SJSA1 (cell line): Measurements from ENCODE around the gene ZBTB37. TPM values are rescaled to one million over a fixed set of nuclear protein-coding genes. Genes with fewer than 3 reads are reported as not detected.
"Not testable (repeated sequence)": the region's sequence is repeated elsewhere in the genome, so short reads cannot be mapped to it uniquely, and the experiment has no call there.

Experiments used
- DNase-seq, 2 experiments: peaks; one replicate each; pipeline ENCODE4 v3.0.0-alpha.2; 2015 to 2020; ENCODE audit warnings: low spot score in 2 of 2, low read depth in 1 of 2
- H3K27ac ChIP-seq: fragments of 250-450 bp; sonication (Bioruptor Pico); 2 replicates; pipeline ENCODE4 v1.5.1; 2020; ENCODE audit warnings: mild to moderate bottlenecking, moderate library complexity
- H3K27me3 ChIP-seq: fragments of 250-450 bp; sonication (Bioruptor Pico); replicated peaks from 2 replicates; pipeline ENCODE4 v1.5.1; 2020; ENCODE audit warnings: mild to moderate bottlenecking, moderate library complexity
- H3K36me3 ChIP-seq: fragments of 250-450 bp; sonication (Bioruptor Pico); 2 replicates; pipeline ENCODE4 v1.5.1; 2020; ENCODE audit warnings: mild to moderate bottlenecking
- H3K4me1 ChIP-seq: fragments of 250-450 bp; sonication (Bioruptor Pico); replicated peaks from 2 replicates; pipeline ENCODE4 v1.6.1; 2021; ENCODE audit warnings: mild to moderate bottlenecking
- H3K4me3 ChIP-seq: fragments of 250-450 bp; sonication (Bioruptor Pico); 2 replicates; pipeline ENCODE4 v1.5.1; 2020; ENCODE audit warnings: mild to moderate bottlenecking
- H3K9me3 ChIP-seq: fragments of 250-450 bp; sonication (Bioruptor Pico); replicated peaks from 2 replicates; pipeline ENCODE4 v1.5.1; 2020; ENCODE audit warnings: mild to moderate bottlenecking
- total RNA-seq: library from RNA; depleted of rRNA; stranded (reverse); fragments of >200 nt; shearing (Covaris generic); gene quantifications from 2 replicates; pipeline ENCODE4 v1.2.3, GENCODE V29; 2014

ZBTB37 gene
- total RNA-seq, 1 experiment from 2014 or later, result 4.8 TPM

DNA sequence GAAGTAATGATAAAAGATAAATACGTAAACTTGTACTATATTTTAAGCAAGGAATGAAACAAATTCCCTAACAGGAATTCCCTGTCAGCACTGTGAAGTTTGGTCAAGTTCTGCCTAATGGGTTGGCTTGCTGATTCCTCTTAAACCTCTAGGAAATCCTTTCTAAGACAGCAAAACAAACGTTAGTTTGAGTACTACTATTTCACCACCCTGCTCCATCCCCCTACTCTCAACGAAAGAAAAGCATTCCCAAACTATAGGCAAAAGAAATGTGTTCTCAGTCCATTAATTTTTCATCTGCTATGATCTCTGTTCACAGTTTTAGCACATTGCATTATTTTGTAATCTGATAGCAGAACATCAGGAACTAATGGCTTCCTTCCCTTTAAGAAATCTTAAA lies 32.8 kb downstream of the ZBTB37 start:
- Histone ChIP-seq H3K9me3 (no peaks in the 10 kb centered on the region), H3K36me3 (no peaks in the 10 kb centered on the region), H3K27me3 (no peaks in the 10 kb centered on the region), H3K4me1 (no peaks in the 10 kb centered on the region), H3K27ac (no peak overlapping the region), H3K4me3 (no peak overlapping the region)
- no peak for DNase-seq

DNA sequence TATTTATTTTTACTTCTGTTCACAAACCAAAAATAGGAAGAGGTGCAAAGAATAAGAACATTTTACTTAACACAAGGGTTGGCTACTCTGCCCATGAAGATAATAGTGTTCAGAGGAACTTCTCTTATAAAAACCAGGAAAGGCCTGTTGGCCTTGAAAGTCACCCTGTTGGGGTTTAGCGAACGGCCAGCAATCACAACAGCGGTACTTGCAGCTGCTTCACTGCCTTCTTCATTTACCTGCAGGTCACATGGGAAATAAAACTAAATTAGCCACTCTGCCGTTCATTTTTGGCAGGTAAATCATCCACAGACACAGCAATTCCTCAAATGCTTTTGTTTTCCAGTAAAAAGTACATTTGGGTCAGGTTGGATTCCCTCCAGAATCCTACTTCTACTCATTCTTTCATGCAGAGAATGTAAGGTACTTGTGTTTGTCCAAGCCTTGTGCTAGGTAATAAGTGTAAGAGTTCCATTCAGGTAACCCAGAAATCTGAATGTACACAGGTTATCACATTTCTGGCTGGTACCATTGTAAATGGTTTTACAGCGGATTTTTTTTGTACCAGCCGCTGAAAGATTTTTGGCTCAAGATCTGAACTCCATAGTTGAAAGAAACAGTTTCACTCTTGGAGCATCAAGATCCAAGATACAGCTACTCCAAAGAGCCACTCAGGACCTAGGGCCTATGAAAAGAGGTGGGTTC lies 35.8 kb downstream of the ZBTB37 start:
- no peak overlapping the region for H3K4me3 ChIP-seq
- no peaks in the 10 kb centered on the region for H3K9me3 ChIP-seq
- H3K27me3 ChIP-seq, result no peaks in the 10 kb centered on the region
- H3K27ac ChIP-seq, result no peak overlapping the region
- no peaks in the 10 kb centered on the region for H3K4me1 ChIP-seq
- DNase-seq, result no peak
- H3K36me3 ChIP-seq, result no peaks in the 10 kb centered on the region

DNA sequence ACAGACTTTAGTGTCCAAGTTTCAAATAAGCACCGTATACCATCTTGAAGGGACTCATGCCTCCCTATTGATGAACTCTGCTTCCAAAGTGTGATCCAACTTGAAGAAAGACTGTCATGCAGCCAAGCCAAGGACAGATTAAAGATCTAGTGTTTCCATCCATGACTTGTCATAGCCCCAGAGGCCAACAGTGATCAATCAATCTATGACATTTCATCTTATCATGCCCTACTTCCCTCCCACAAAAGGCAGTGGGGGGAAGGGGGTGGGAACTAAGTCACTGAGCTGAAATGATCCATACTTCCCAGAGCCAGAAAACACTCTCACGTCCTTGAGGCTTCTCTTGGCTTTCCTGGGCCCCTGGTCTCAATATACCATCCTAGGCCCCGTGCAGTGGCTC lies 44.9 kb downstream of the ZBTB37 start:
- Histone ChIP-seq H3K4me1 (no peaks in the 10 kb centered on the region), H3K27me3 (no peaks in the 10 kb centered on the region), H3K27ac (no peak overlapping the region), H3K36me3 (no peaks in the 10 kb centered on the region), H3K9me3 (no peaks in the 10 kb centered on the region), H3K4me3 (no peak overlapping the region)
- no peak for DNase-seq

DNA sequence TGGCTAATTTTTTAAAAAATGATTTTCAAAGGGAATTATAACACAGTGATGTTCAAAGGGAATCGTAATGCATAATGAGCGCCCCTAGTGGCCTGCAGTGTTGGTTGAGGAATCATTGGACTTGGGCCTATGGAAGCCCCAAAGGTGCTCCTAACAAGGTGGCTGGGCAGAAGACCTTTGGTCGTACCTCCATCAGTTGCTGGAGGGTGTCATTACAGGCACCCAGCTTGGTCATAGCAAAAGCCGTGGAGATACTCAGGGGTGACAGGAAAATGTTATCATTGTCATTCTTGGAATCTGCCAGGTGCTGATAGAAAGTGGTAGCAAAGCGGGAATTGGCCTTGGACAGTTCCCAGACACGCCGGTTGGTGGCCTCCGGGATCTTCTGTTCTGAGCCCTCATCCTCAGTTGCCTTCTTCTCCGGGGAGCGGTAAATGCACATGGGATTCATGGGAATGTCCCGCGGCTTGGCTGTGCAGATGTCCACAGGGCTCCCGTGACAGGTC lies 46.2 kb downstream of the ZBTB37 start:
- H3K4me1 ChIP-seq, result no peaks in the 10 kb centered on the region
- H3K27me3 ChIP-seq, result no peaks in the 10 kb centered on the region
- DNase-seq, result no peak
- no peaks in the 10 kb centered on the region for H3K36me3 ChIP-seq
- H3K27ac ChIP-seq, result no peak overlapping the region
- no peak overlapping the region for H3K4me3 ChIP-seq
- H3K9me3 ChIP-seq, result no peaks in the 10 kb centered on the region

DNA sequence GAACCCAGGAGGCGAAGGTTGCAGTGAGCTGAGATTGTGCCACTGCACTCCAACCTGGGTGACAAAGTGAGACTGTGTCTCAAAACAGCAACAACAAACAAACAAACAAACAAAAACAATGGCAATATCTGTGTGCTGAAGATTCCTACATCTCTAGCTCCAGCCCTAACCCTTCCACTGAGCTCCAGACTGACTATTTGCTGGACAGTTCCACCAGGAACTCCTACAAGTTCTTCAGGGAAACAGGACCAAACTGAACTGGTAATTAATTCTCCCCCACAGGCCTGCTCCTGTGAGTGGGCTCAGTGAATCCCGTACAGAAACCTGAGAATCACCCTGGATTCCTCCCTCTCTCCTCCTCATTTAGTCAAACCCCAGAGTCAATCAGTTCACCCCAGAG lies 47.4 kb downstream of the ZBTB37 start:
- Histone ChIP-seq H3K36me3 (no peaks in the 10 kb centered on the region), H3K27ac (no peak overlapping the region), H3K4me1 (no peaks in the 10 kb centered on the region), H3K9me3 (no peaks in the 10 kb centered on the region), H3K27me3 (no peaks in the 10 kb centered on the region), H3K4me3 (no peak overlapping the region)
- no peak for DNase-seq

DNA sequence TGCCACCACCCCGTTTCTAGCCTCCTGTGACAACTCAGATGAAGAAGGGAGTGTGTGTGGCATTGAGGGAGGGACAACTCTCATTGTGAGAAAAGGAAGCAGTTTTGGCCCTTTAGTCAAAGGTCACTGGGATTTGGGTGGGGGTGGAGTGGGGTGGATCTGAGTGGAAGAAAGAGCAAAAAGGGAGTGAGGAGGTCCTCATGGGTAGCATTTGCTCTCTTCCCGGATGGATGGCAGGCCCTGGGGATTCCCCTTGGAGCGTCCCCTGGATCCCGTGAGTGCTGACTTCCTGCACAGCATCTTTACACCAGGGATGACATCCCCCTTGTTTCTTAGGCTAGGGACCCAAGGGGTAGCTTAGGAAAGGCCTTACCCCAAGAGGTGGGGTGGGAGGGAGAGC lies 48.5 kb downstream of the ZBTB37 start:
- Histone ChIP-seq H3K4me1 (no peaks in the 10 kb centered on the region), H3K4me3 (no peak overlapping the region)

DNA sequence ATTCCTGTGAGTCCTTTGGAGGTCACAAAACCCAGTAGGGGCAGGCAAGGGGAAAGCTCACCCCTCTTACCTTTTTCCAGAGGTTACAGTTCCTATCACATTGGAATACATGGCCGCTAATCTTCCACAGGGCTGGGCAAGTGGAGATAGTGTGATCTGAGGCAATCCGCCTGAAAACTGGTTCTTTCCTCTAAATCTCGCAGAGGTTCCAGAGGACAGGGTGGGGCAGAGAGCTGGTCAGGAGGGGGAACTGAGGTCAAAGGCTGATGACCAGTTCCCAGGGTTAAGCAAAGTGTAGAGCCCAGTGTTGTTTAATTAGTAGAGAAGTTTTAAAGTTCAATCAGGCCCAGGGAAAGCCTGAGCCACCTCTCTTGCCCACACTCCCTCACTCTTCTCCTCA lies 49.0 kb downstream of the ZBTB37 start, which contains the start of gene SERPINC1:
Gene SERPINC1, minus strand, starts transcription at position 179 of the 400 bp plus-strand sequence. Its CDS starts 68 bp downstream, at position 111.
- Histone ChIP-seq H3K4me1 (no peaks in the 10 kb centered on the region), H3K4me3 (no peak within 1 kb of the TSS), H3K36me3 (no peaks in the 10 kb centered on the region)

More for the DNA sequence above, 48.5 kb downstream of the ZBTB37 start:
- no peaks in the 10 kb centered on the region for H3K36me3 ChIP-seq
- no peak for DNase-seq
- no peaks in the 10 kb centered on the region for H3K9me3 ChIP-seq
- no peaks in the 10 kb centered on the region for H3K27me3 ChIP-seq
- no peak overlapping the region for H3K27ac ChIP-seq

DNA sequence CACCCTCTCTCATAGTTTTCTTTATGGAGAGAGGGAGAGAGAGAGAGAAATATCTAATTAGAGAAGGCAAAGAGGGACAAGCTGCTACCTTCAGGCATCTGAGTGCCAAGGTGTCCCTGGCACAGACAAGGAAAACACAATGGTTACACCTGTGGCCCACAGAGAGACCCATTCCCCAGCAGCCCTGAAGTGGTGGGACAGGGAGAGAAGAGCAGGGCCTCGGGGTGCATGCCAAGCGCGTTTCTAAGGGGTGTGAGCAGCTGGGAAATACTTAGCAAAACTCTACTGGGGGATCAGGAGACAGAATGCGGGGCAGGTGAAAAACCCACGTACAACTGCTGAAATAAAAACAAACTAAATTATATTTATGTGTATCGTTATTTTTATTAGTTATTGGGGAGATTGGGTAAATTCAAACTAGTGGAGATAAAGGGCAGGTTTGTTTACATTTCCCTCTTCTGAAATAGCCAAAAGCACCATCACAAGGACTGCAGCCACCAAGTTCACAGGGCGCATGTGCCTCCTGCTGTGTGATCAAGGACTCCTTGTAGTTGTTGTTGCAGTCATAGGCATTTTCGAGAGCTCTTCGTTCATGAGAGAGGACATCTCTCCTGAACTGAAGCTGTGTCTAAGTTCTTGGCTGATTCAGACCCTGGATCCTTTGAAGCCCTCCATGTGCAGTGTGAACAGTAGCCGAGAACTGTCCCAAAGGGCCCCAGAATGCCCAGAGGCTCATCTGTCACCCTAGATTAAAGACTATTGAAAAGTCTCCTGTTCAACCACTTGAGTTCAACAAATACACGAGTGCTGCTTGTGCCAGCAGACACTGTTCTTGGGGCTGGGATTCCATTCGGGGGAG lies 49.7 kb downstream of the ZBTB37 start:
- H3K9me3 ChIP-seq, result no peaks in the 10 kb centered on the region
- no peak overlapping the region for H3K27ac ChIP-seq
- no peaks in the 10 kb centered on the region for H3K4me1 ChIP-seq
- H3K27me3 ChIP-seq, result no peaks in the 10 kb centered on the region
- H3K4me3 ChIP-seq, result no peak overlapping the region
- no peak for DNase-seq
- no peaks in the 10 kb centered on the region for H3K36me3 ChIP-seq

More for the DNA sequence above, 49.0 kb downstream of the ZBTB37 start, which contains the start of gene SERPINC1:
- DNase-seq, result no peak
- no peaks in the 10 kb centered on the region for H3K9me3 ChIP-seq
- H3K27ac ChIP-seq, result no peak within 1 kb of the TSS
- no peaks in the 10 kb centered on the region for H3K27me3 ChIP-seq

DNA sequence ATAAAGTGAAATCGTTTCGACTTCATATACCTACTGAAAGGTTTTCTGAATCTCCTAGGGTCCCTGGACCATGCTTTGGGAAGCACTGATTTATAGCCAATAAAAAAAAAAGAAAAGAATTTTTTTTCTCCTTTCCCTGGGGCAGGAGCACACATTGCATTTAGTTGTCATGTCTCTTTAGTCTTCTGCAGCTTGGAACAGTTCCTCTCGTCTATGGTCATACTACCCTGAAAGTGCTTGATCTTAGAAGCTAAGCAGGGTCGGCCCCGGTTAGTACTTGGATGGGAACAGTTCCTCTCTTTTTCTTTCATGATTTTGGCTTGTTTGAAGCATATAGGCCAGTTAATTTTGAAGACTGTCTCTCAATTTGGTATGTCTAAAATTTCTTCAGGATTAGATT lies 52.7 kb downstream of the ZBTB37 start:
- Histone ChIP-seq H3K4me3 (no peak overlapping the region), H3K27ac (no peak overlapping the region), H3K9me3 (no peaks in the 10 kb centered on the region), H3K27me3 (no peaks in the 10 kb centered on the region), H3K36me3 (no peaks in the 10 kb centered on the region), H3K4me1 (no peaks in the 10 kb centered on the region)
- no peak for DNase-seq

DNA sequence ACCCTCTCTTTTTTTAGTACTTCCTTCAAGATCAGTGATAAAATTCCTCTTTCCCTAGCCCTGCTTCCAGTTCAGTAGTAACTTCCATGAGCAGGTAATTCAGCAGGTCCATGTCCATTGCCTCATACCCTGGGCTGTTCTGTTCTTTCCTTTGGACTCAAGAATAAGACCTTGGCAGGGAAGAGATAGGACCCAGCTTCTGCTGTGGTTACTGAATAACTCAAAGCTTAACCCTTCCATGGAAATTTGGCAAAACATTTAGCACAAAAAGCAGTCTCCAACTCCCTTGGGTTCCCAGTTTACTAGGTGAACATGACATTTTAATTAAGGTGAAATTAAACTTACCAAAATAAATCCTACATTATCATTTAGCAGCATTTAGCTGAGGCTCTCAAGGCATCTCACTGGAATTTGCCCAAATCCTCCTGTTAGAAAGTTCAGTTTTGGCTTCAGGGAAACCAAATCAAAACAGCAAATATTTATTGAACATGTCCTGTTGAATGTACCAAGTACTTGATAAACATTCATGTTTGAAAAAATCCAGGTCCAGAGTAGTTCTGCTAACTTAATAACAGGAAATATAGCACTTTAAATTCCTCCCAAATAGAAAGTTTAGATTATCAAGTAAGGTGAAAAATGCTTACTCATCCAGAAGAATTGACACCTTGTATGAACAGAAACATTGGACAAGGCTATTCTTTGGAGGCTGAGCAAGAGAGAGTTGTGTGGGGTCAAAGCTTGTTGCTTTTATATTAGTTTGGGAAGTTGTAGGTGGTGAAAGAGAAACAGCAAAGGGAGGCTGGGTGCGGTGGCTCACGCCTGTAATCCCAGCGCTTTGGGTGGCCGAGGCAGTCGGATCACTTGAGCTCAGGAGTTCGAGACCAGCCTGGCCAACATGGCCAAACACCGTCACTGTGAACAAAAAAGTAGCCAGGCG lies 57.4 kb downstream of the ZBTB37 start:
- Histone ChIP-seq H3K4me3 (no peak overlapping the region), H3K27me3 (no peaks in the 10 kb centered on the region), H3K27ac (no peak overlapping the region), H3K36me3 (no peaks in the 10 kb centered on the region), H3K4me1 (no peaks in the 10 kb centered on the region), H3K9me3 (no peaks in the 10 kb centered on the region)
- no peak for DNase-seq

DNA sequence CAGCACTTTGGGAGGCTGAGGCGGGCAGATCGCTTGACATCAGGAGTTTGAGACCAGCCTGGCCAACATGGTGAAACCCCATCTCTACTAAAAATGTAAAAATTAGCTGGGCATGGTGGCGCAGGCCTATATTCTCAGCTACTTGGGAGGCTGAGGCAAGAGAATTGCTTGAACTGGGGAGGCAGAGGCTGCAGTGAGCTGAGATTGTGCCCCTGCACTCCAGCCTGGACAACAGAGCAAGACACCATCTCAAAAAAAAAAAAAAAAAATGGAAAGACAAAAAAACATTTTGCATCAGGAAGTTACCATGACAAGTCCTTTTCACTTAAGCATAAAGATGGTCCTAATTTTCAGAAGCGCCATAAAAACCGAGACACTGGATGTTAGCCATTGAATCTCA lies 62.4 kb downstream of the ZBTB37 start:
- peaks cover 13% of the 10 kb centered on the region for H3K36me3 ChIP-seq
- DNase-seq, H3K4me1 ChIP-seq, H3K27ac ChIP-seq, H3K27me3 ChIP-seq, H3K4me3 ChIP-seq, H3K9me3 ChIP-seq: not testable (repeated sequence)

DNA sequence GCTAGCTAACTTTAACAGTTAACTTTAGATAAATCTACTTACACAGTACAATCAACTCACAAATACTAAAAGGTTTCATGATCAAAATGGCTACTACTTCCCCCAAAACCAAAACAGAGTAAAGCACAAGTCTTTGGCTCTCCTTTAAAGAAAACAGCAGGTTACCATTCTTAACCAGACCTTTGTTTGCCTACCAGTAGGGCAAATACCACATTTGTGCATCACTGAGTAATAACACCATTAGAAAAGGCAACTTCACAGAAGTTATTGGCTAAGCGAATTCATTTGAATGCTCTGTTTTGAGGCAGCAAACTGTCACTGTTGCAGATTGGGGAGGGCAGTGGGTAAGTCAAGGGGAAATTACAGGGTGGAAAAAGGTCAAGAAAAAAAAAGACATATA lies 66.3 kb downstream of the ZBTB37 start:
- H3K36me3 ChIP-seq, result peaks cover 32% of the 10 kb centered on the region
- no peak overlapping the region for H3K27ac ChIP-seq
- no peak for DNase-seq
- H3K4me1 ChIP-seq, result no peaks in the 10 kb centered on the region
- H3K9me3 ChIP-seq, result no peaks in the 10 kb centered on the region
- H3K27me3 ChIP-seq, result no peaks in the 10 kb centered on the region
- H3K4me3 ChIP-seq, result no peak overlapping the region

DNA sequence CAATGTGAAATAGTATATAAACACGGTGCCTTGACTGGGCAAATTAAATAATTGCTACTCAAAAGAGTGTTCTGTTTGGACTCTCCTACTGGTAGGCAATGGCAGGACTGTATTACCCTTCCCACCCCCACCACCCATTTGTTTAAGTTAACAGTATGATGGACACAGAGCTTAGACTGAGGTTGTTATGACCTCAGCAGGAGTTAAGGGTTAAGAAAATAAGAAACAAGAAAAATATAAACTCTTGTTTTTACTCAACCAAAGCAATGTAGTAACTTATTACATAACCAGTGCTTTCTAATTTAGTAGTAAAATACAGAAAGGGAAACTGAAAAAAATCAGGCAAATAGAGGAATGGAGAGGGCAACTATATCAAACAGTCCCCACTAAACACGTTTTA lies 68.9 kb downstream of the ZBTB37 start:
- Histone ChIP-seq H3K4me3 (no peak overlapping the region), H3K27ac (no peak overlapping the region), H3K9me3 (no peaks in the 10 kb centered on the region), H3K36me3 (peaks cover 51% of the 10 kb centered on the region), H3K4me1 (no peaks in the 10 kb centered on the region), H3K27me3 (no peaks in the 10 kb centered on the region)
- no peak for DNase-seq
